GM21825 (cell line): ENCODE results near the gene PLA2G2E.

ENCODE experiments used
- ATAC-seq: cut with Tn5 transposase; IDR thresholded peaks from one replicate; pipeline ENCODE4 v1.9.1; 2021; ENCODE audit warnings: mild to moderate bottlenecking, moderate library complexity; ENCODE audit not compliant: unreplicated experiment

PLA2G2E gene

GRCh38 chr1:19923137-19923952, at the start of gene PLA2G2E:
PLA2G2E (minus strand) TSS chr1:19923617; CDS start chr1:19923559, 58 bp downstream.
- ATAC-seq: no peak

GRCh38 chr1:19971664-19972063, 48.2 kb upstream of the PLA2G2E start:
- ATAC-seq: no peak

- no peak for ATAC-seq
These were observed 46.7 kb upstream of the PLA2G2E start for GRCh38 chr1:19969898-19970660.

GRCh38 chr1:19967808-19968207, 44.4 kb upstream of the PLA2G2E start:
- no peak for ATAC-seq

GRCh38 chr1:19964542-19964941, 41.1 kb upstream of the PLA2G2E start:
- no peak for ATAC-seq

GRCh38 chr1:19963636-19964035, 40.2 kb upstream of the PLA2G2E start:
- no peak for ATAC-seq

GRCh38 chr1:19960591-19960990, 37.2 kb upstream of the PLA2G2E start:
- ATAC-seq: no peak

- no peak for ATAC-seq
These were observed 34.4 kb upstream of the PLA2G2E start for GRCh38 chr1:19957779-19958178.

- no peak for ATAC-seq
These were observed 32.2 kb upstream of the PLA2G2E start for GRCh38 chr1:19955534-19956170.

GRCh38 chr1:19954059-19954458, 30.6 kb upstream of the PLA2G2E start:
- ATAC-seq: no peak

GRCh38 chr1:19949016-19949415, 25.6 kb upstream of the PLA2G2E start:
- ATAC-seq: no peak

GRCh38 chr1:19946971-19947370, 23.6 kb upstream of the PLA2G2E start:
- ATAC-seq: no peak

GRCh38 chr1:19946331-19946751, 22.9 kb upstream of the PLA2G2E start:
- no peak for ATAC-seq

GRCh38 chr1:19945914-19946313, 22.5 kb upstream of the PLA2G2E start:
- ATAC-seq: no peak

GRCh38 chr1:19942657-19943056, 19.2 kb upstream of the PLA2G2E start:
- no peak for ATAC-seq

- no peak for ATAC-seq
These were observed 18.7 kb upstream of the PLA2G2E start for GRCh38 chr1:19942088-19942487.

GRCh38 chr1:19941206-19941568, 17.8 kb upstream of the PLA2G2E start:
- ATAC-seq: no peak

- ATAC-seq: no peak
These were observed 17.2 kb upstream of the PLA2G2E start for GRCh38 chr1:19940486-19941205.

- ATAC-seq: no peak
These were observed 15.1 kb upstream of the PLA2G2E start for GRCh38 chr1:19938472-19938871.

GRCh38 chr1:19936061-19936750, 12.8 kb upstream of the PLA2G2E start:
- ATAC-seq: no peak
